ENCODE results near the gene MID1.

Gene MID1

GRCh38 chrX:10574663-10575062 lies 45.7 kb downstream of the MID1 start:
- DNase-seq = no peak

GRCh38 chrX:10571260-10571659 lies 49.1 kb downstream of the MID1 start:
- no peak for DNase-seq

GRCh38 chrX:10570601-10571000 lies 49.8 kb downstream of the MID1 start:
- DNase-seq = no peak

GRCh38 chrX:10569946-10570345 lies 50.4 kb downstream of the MID1 start:
- no peak for DNase-seq

- DNase-seq = no peak
These were observed 52.0 kb downstream of the MID1 start for GRCh38 chrX:10568428-10568827.

GRCh38 chrX:10567136-10567535 lies 53.2 kb downstream of the MID1 start:
- DNase-seq = no peak

GRCh38 chrX:10566716-10567097 lies 53.7 kb downstream of the MID1 start:
- DNase-seq = no peak

GRCh38 chrX:10564484-10564883 lies 55.9 kb downstream of the MID1 start:
- no peak for DNase-seq

- no peak for DNase-seq
These were observed 63.2 kb downstream of the MID1 start for GRCh38 chrX:10557166-10557565.

GRCh38 chrX:10556405-10556804 lies 64.0 kb downstream of the MID1 start:
- no peak for DNase-seq

- no peak for DNase-seq
These were observed 64.5 kb downstream of the MID1 start for GRCh38 chrX:10555846-10556245.

GRCh38 chrX:10554612-10555270 lies 65.6 kb downstream of the MID1 start:
- DNase-seq = no peak

GRCh38 chrX:10549280-10549679 lies 71.1 kb downstream of the MID1 start:
- DNase-seq = no peak

- DNase-seq = no peak
These were observed 71.7 kb downstream of the MID1 start for GRCh38 chrX:10548688-10549087.

GRCh38 chrX:10545882-10546281 lies 74.5 kb downstream of the MID1 start:
- no peak for DNase-seq

- DNase-seq = no peak
These were observed 77.8 kb downstream of the MID1 start for GRCh38 chrX:10542586-10542985.

- no peak for DNase-seq
These were observed 81.6 kb downstream of the MID1 start for GRCh38 chrX:10538831-10539230.

- no peak for DNase-seq
These were observed 83.1 kb downstream of the MID1 start for GRCh38 chrX:10537308-10537707.

GRCh38 chrX:10536744-10537143 lies 83.6 kb downstream of the MID1 start:
- DNase-seq = no peak

GRCh38 chrX:10534611-10535010 lies 85.8 kb downstream of the MID1 start:
- no peak for DNase-seq

- DNase-seq = no peak
These were observed 86.6 kb downstream of the MID1 start for GRCh38 chrX:10533696-10534365.

GRCh38 chrX:10531927-10532326 lies 88.5 kb downstream of the MID1 start:
- DNase-seq = no peak

GRCh38 chrX:10529344-10529743 lies 91.0 kb downstream of the MID1 start:
- DNase-seq = no peak

- no peak for DNase-seq
These were observed 93.9 kb downstream of the MID1 start for GRCh38 chrX:10526451-10526850.

All from CD4-positive, alpha-beta T cell treated with Interleukin-21 for 1 hour (primary cell).